CD4-positive, alpha-beta T cell treated with Interleukin-17A for 1 hour (primary cell): Measurements from ENCODE around the gene ADGRL2.

Experiments
- DNase-seq: peaks from one replicate; pipeline ENCODE4 v3.0.0-alpha.2; 2020

ADGRL2 gene

GRCh38 chr1:81800695-81801650, at the start of gene ADGRL2:
Gene ADGRL2, plus strand, starts transcription at chr1:81800934. Its CDS starts 36,051 bp downstream, at chr1:81836985.
- no peak for DNase-seq

GRCh38 chr1:81752840-81753239, 47.9 kb upstream of the ADGRL2 start:
- no peak for DNase-seq

- no peak for DNase-seq
Observed at GRCh38 chr1:81754424-81754823, 46.3 kb upstream of the ADGRL2 start.

DNA sequence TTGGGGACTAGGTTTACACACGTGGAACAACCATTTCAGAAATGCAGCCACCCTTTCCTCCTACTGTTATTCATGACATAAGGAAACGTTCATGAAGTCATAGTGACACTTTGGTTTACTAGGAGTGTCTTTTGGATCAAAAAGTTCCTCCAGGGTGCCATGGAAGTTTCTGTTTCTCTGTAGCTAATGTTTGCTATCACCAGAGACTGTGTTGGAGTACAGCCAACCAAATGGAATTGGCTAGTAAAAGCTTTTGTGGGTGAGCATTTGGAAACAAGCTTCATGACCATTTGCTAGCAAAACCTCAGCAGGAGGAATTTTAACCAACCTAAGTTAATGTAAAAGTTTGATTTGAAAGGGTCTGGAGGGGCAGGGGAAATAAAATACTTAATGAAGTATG, 43.9 kb upstream of the ADGRL2 start:
- DNase-seq: no peak

GRCh38 chr1:81757398-81758020, 43.2 kb upstream of the ADGRL2 start:
- no peak for DNase-seq

DNA sequence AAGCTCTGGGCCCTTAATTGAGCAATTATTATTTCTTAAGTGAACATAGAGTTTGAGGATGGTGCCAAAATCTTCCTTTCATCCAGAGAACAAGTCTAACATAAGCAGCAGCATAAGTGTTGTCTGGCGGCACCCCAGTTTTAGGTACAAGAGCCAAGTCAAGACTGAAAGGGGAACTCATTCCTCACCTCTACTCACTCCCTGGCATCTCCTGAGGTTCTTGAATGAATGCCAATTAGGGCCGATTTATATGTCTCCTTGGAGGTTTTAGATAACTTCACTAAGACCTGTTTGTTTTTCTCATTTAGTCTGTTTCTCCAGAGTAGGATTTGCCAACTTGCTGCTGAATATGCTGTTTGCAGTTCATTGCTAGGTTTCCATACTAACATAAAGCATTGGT, 42.6 kb upstream of the ADGRL2 start:
- DNase-seq: no peak

DNA sequence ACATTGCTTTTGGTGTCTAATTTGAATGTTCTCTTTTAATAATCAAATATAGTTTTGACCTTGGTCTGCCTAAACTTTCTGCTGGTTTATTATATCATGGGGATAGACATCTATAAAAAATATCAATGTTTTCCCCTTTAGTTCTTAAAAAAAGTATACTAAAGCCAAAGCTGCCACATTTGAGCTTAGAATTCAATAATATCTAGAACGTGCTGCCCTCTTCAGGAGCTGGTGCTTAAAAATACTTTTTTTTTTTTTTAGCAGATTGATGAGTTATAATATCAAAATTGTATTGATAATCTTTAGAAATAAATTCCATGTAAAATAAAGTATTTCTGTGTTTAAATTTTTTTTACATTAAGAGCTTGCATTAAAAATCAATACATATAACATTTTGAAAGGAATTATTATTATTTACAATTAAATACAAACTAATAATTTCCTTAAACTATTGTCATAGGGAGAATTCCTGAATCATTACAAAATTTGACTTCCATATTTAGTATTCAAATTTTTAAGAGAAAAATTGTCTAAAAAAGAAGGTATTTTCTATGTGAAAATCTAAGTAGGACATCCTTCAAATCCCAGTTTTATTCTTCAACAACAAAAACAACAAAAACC, 40.1 kb upstream of the ADGRL2 start:
- no peak for DNase-seq

- no peak for DNase-seq
Observed at GRCh38 chr1:81775510-81775909, 25.2 kb upstream of the ADGRL2 start.

- no peak for DNase-seq
Observed at GRCh38 chr1:81780705-81781454, 19.9 kb upstream of the ADGRL2 start.

DNA sequence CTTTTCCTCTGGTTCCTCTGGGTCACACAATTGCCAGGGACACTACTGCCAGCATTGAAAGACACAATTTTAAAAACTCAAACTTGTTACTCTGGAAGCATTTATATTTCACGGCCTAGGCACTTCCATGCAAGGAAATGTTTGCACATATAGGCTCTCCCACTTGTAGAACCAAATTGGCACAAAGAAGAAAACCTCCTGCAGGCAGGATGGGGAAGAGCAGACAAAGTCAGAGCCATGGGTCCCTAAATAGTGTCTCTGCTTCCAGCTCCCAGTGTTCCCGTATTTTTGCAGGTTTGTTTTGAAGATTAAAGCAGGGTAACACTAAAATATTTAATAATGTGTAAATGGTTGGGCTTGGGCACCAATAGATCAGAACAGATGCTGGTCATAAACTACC, 19.0 kb upstream of the ADGRL2 start:
- DNase-seq: no peak

GRCh38 chr1:81792184-81792583, 8.6 kb upstream of the ADGRL2 start:
- DNase-seq: no peak

DNA sequence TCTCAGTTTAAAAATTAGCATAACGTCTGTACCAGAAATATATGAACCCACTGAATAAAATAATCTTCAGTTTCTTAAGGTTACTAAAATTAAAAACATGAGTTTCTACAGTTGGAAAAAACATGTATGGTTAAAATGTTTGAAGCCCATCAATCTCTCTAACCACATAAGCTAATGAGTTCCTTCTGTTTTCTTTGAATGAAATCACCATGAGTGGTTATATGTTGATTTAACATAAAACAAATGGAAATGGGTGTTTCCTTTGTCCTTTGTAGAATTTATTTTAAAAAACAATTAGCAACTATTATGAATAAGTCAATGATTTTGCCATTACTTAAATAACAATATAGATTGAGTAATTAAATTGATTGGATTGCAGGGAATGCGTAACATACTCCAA, 3.0 kb upstream of the ADGRL2 start:
- DNase-seq: no peak

GRCh38 chr1:81799939-81800694, 617 bp upstream of the ADGRL2 start:
- no peak for DNase-seq

DNA sequence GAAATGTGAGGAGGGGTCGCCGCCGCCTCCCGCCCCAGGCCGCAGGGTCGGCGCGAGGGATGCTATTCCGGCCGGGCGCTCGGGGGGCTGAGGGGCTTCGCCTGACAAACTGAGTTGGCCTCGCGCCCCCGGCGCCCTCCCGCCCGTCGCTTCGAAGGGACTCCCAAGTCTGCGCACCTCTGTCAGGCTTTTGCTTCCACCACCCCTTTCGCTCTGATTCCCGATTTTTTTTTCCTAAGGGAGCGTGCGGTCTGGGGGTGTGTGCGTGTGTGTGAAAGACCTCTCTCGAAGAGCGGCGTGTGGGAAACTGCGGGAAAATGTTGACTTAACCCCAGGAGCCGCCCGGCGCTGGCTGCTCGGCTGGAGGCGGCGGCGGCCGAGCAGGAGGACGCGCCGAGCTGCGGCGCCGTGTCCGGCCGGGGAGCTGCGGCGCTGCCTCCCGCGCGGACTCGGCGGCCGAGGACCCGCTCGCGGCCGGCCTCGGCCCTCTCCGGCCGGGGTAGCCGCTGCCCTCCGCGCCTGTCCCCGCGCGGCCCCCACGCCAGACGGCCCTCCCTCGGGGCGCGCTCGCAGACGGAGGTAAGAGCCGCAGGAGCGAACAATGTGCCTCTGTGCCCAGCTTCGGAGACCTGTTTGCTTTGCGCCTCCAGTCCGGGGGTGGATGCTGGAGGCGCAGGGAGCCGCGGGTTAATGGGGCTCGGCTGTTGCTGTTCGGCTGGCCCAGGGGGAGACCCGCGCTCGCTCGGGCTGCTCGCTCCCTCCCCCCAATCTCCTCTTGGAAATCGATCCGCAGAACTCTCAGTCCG, 1.1 kb downstream of the ADGRL2 start:
- DNase-seq: no peak

- no peak for DNase-seq
Observed at GRCh38 chr1:81802457-81802706, 1.6 kb downstream of the ADGRL2 start.

DNA sequence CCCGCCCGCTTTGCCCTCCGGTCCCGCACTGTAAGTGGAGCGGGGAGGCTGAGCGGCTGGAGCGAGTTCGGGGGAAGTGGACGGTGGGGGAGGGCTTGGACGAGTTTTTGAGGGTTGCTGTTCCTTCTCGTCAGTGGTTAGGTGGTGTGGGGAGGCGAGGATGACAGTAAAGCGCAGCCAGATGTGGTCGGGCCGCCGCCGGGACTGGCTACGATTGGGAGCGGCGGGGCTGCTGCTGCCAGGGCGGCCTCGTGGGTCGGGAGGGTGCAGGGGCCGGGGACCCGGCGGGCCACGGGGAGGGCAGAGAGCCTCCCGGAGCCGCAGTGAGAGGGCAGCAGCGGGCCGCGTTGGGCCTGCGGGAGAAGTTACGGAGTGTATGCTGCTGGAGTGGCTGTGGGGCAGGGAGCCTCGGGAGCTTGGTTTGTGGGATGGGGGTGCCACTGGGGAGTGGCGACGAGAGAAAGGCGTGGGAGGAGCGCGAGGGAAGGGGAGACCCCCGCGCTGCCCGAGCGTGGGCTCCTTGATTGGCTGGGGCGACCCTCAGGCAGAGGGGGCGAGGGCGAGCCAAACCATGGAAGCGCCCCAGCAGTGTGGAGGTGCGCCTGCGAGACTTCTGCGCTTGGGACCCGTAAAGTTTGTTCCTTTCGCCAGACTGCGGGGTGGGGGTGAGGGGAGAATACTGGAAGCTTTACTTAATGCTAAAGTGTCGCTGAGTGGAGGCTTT, 2.1 kb downstream of the ADGRL2 start:
- no peak for DNase-seq

DNA sequence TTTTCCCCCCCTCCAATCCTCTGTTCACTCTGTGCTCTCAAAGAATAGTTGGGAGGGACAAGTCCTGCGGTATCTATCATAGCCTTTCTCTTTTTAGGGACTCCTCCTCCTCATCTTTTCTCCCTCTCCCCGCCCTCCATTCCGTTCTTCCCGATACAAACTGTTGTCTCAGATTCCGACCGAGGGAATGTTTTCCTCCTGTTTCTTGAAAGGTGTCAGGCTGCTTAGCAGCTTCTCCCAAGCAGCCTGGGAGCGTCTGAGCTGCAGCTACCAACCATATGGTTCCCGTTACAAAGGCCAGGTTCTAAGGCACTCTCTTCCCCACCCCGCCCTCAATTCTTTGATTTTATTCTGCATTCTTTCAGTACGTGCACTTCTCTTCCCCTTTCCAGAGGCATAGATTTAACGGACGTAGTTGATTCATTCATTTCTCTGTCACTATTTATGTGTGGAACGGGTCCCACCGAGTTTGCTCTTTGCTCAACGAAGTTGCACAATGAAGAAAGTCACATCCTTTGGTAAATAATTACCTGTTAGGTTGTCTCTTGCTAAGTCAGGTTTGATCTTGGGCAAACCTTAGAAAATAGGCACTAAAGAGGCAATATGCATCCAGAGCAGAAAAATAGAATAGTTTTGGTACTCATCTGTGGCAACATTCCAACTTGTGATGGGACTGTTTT, 2.8 kb downstream of the ADGRL2 start:
- DNase-seq: no peak

- DNase-seq: no peak
Observed at GRCh38 chr1:81804312-81804711, 3.6 kb downstream of the ADGRL2 start.

DNA sequence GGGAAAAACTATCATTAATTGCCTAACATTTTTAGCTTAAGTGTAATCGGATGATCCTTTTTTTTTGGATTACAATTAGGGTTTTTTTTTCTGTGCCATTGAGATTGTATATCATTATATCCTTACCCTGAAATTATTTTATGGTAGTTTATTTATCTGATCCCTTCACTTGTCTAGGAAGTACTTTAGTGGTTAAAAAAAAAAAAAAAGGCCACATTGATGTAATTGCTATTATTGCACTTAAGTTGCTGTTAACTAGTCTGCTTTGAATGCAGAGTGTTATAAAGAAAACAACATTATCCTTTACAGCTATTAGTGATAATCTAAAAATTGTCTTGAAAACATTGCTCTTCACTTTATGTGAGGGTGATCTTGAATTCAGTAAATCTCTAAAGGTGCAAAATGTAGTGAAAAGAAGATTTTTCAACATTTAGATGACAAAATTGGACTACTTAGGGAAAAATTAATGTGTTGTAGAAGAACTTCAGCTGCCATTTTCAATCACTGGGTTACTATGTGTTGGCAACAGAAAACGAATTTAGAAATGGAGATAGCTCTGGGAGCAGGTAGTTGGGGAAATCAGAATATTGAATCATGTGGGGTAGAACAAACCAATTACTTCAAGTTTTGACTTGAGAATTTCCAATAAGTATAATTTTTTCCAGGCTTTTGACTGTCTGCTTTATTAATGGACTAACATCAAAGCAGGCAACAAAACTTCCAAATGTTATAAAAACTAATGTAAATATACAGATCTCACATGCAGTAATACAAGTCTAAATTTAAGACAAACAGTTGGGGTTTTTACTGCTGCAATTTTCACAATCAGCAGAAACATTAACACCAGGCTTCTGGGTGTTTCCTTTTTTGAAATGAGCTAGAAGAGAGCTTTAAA, 5.0 kb downstream of the ADGRL2 start:
- no peak for DNase-seq

DNA sequence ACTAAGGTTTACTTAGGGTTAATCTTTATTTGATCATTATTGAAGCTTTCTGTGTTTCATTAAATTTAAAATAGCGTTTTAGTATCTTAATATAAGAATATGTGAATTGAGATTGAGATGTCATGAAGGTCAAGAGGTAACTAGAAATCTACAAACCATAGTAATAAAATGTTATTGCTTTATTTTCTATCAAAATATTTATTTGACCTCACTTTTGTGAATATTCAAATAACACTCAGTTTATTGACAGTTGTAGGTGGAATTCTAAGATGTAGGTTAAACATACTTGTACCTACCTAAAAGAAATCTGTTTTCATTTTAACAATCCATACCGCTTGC, 5.7 kb downstream of the ADGRL2 start:
- no peak for DNase-seq
